Measurements from ENCODE around the gene MCC.

DNA sequence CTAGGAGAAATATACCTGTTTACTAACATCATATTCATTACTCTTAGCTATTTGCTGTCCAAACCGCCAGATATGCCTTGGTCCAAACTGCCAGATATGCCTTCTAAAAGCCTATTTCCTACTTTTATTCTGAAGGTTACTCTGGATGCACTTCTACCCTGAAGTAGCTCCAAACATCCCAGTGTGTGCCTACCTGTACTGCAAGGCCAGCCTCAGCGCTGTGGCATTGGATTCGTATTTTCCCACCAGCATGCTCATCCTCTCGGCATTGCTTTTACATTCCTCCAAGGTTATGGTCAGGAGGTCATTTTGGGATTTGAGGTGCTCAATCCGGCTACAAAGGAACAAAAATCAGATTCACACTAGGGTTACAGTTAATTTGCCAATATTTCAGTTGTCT lies 417.4 kb downstream of the MCC start:
- no peak for TF ChIP-seq EZH2phosphoT487 (IDR thresholded peaks at IDR 0.05)
- TF ChIP-seq, protein P1, sequence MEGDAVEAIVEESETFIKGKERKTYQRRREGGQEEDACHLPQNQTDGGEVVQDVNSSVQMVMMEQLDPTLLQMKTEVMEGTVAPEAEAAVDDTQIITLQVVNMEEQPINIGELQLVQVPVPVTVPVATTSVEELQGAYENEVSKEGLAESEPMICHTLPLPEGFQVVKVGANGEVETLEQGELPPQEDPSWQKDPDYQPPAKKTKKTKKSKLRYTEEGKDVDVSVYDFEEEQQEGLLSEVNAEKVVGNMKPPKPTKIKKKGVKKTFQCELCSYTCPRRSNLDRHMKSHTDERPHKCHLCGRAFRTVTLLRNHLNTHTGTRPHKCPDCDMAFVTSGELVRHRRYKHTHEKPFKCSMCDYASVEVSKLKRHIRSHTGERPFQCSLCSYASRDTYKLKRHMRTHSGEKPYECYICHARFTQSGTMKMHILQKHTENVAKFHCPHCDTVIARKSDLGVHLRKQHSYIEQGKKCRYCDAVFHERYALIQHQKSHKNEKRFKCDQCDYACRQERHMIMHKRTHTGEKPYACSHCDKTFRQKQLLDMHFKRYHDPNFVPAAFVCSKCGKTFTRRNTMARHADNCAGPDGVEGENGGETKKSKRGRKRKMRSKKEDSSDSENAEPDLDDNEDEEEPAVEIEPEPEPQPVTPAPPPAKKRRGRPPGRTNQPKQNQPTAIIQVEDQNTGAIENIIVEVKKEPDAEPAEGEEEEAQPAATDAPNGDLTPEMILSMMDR (IDR thresholded peaks at IDR 0.05): no peak
